Ascending aorta (tissue), 2 donors: ENCODE measurements around the gene MNAT1. TPM values are rescaled to one million over a fixed set of nuclear protein-coding genes. Genes with fewer than 3 reads are reported as not detected.

Experiments used
- DNase-seq, 2 donors: peaks; one replicate each; pipeline ENCODE4 v3.0.0-alpha.2; 2019; ENCODE audit warnings: low spot score in 2 of 2
- H3K27ac ChIP-seq, 2 donors: fragments of 200-600 bp; sonication (generic); one replicate each; pipeline ENCODE4 v1.5.1; 2016 to 2017; ENCODE audit warnings: mild to moderate bottlenecking in 1 of 2
- H3K27me3 ChIP-seq: fragments of 200-600 bp; sonication (generic); one replicate; pipeline ENCODE4 v1.5.1; 2017
- H3K36me3 ChIP-seq, 2 donors: fragments of 200-600 bp; sonication (generic); one replicate each; pipeline ENCODE4 v1.5.1; 2016
- H3K4me1 ChIP-seq, 2 donors: fragments of 200-600 bp; sonication (generic); one replicate each; pipeline ENCODE4 v1.5.1; 2016 to 2017; ENCODE audit warnings: mild to moderate bottlenecking in 1 of 2
- H3K4me3 ChIP-seq, 2 donors: fragments of 200-600 bp; sonication (generic); one replicate each; pipeline ENCODE4 v1.5.1; 2016 to 2017; ENCODE audit warnings: mild to moderate bottlenecking in 1 of 2
- H3K9me3 ChIP-seq, 2 donors: fragments of 200-600 bp; sonication (generic); one replicate each; pipeline ENCODE4 v1.5.1; 2016
- CTCF ChIP-seq, 3 experiments: fragments of 200-600 bp in 2 of 3; fragments of 450-650 bp in 1 of 3; sonication (generic) in 2 of 3; IDR thresholded peaks; one replicate each; pipeline ENCODE4 v1.5.1; 2016 to 2019; ENCODE audit warnings: antibody characterized with exemption in 3 of 3, mild to moderate bottlenecking in 1 of 3, moderate library complexity in 1 of 3
- intact Hi-C: fragments of 100-400 bp; cut with DNase I; formaldehyde crosslinking; loops from one replicate; pipeline ENCODE4 v1.15.1; 2023
- total RNA-seq: library from RNA; depleted of rRNA; stranded (reverse); fragments of >200 nt; gene quantifications from one replicate; pipeline ENCODE4 v1.1.0, GENCODE V29; 2016

Gene MNAT1
- total RNA-seq, 1 donor from 2014 or later = 37.5 TPM

- intact Hi-C loops = no loop called here
- Histone ChIP-seq H3K36me3 (peaks cover 7 to 14% of the 10 kb centered on the region in 2 donors), H3K27ac (no peak overlapping the region), H3K27me3 (no peaks in the 10 kb centered on the region), H3K9me3 (no peaks in the 10 kb centered on the region), H3K4me3 (no peak overlapping the region), H3K4me1 (no peaks in the 10 kb centered on the region)
- DNase-seq = no peak
- TF ChIP-seq CTCF (IDR thresholded peaks at IDR 0.05) = no peak
Observed at GRCh38 chr14:60812987-60813386, 78.4 kb downstream of the MNAT1 start.

- Histone ChIP-seq H3K36me3 (peaks cover 7 to 14% of the 10 kb centered on the region in 2 donors), H3K9me3 (no peaks in the 10 kb centered on the region), H3K27me3 (no peaks in the 10 kb centered on the region), H3K4me1 (no peaks in the 10 kb centered on the region), H3K27ac (no peak overlapping the region), H3K4me3 (no peak overlapping the region)
- intact Hi-C loops = no loop called here
- no peak for DNase-seq
- no peak for TF ChIP-seq CTCF (IDR thresholded peaks at IDR 0.05)
Observed at GRCh38 chr14:60815371-60815770, 80.8 kb downstream of the MNAT1 start.

- no peak overlapping the region for H3K27ac ChIP-seq
- TF ChIP-seq CTCF (IDR thresholded peaks at IDR 0.05) = no peak
- peaks cover 4 to 16% of the 10 kb centered on the region in 2 donors for H3K36me3 ChIP-seq
- no peaks in the 10 kb centered on the region for H3K27me3 ChIP-seq
- intact Hi-C loops = no loop called here
- no peaks in the 10 kb centered on the region for H3K9me3 ChIP-seq
- no peak overlapping the region for H3K4me3 ChIP-seq
- no peaks in the 10 kb centered on the region for H3K4me1 ChIP-seq
- DNase-seq = no peak
Observed at GRCh38 chr14:60817113-60817512, 82.6 kb downstream of the MNAT1 start.

GRCh38 chr14:60819575-60819974, 85.0 kb downstream of the MNAT1 start:
- Histone ChIP-seq H3K27ac (no peak overlapping the region), H3K36me3 (peaks cover 0 to 4% of the 10 kb centered on the region in 2 donors), H3K4me1 (no peaks in the 10 kb centered on the region), H3K27me3 (no peaks in the 10 kb centered on the region), H3K4me3 (no peak overlapping the region), H3K9me3 (no peaks in the 10 kb centered on the region)
- no peak for DNase-seq
- intact Hi-C loops = no loop called here
- TF ChIP-seq CTCF (IDR thresholded peaks at IDR 0.05) = no peak

GRCh38 chr14:60838601-60839000, 104.0 kb downstream of the MNAT1 start:
- no peak for TF ChIP-seq CTCF (IDR thresholded peaks at IDR 0.05)
- Histone ChIP-seq H3K9me3 (no peaks in the 10 kb centered on the region), H3K27me3 (no peaks in the 10 kb centered on the region), H3K36me3 (peaks cover 14 to 27% of the 10 kb centered on the region in 2 donors), H3K27ac (no peak overlapping the region), H3K4me3 (no peak overlapping the region), H3K4me1 (no peaks in the 10 kb centered on the region)
- DNase-seq = no peak
- intact Hi-C loops = no loop called here

- Histone ChIP-seq H3K4me3 (no peak overlapping the region), H3K27ac (no peak overlapping the region), H3K4me1 (no peaks in the 10 kb centered on the region), H3K9me3 (no peaks in the 10 kb centered on the region), H3K27me3 (no peaks in the 10 kb centered on the region), H3K36me3 (peaks cover 14 to 27% of the 10 kb centered on the region in 2 donors)
- DNase-seq = no peak
- intact Hi-C loops = no loop called here
- TF ChIP-seq CTCF (IDR thresholded peaks at IDR 0.05) = no peak
Observed at GRCh38 chr14:60839057-60839456, 104.5 kb downstream of the MNAT1 start.
